ENCODE measurements around the gene C9orf57.

DNA sequence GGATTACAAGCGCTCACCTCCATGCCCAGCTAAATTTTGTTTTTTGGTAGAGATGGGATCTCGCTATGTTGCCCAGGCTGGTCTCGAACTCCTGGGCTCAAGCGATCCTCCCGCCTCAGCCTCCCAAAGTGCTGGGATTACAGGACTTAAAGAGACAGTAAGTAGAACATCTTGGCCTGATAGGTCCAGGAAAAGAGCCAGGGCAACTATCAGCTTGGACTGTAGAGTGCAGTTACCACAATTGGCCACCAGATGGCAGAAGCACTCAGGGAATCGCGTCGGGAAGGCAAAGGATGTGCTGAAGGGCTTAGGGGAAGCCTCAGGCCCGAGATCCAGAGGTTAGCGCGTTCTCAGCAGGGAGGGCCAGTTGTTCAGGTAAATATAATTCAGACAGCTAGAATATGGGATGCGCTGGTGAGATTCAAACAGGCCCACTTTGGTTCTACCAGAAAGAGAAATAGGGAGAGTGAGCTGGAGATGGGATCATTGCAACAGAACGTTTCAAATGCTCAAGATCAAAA, 21.5 kb downstream of the C9orf57 start:
- TF ChIP-seq, protein P1, sequence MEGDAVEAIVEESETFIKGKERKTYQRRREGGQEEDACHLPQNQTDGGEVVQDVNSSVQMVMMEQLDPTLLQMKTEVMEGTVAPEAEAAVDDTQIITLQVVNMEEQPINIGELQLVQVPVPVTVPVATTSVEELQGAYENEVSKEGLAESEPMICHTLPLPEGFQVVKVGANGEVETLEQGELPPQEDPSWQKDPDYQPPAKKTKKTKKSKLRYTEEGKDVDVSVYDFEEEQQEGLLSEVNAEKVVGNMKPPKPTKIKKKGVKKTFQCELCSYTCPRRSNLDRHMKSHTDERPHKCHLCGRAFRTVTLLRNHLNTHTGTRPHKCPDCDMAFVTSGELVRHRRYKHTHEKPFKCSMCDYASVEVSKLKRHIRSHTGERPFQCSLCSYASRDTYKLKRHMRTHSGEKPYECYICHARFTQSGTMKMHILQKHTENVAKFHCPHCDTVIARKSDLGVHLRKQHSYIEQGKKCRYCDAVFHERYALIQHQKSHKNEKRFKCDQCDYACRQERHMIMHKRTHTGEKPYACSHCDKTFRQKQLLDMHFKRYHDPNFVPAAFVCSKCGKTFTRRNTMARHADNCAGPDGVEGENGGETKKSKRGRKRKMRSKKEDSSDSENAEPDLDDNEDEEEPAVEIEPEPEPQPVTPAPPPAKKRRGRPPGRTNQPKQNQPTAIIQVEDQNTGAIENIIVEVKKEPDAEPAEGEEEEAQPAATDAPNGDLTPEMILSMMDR (IDR thresholded peaks at IDR 0.05): peak; percentile 92 to 94 (median 92)
- no peak for TF ChIP-seq EP300 (IDR thresholded peaks at IDR 0.05)
- no peak for TF ChIP-seq POLR2A (IDR thresholded peaks at IDR 0.05)

Measured in gastroesophageal sphincter (tissue), 3 donors.